OCI-LY7 (cell line): ENCODE measurements around the gene RRM1. TPM values are rescaled to one million over a fixed set of nuclear protein-coding genes. Genes with fewer than 3 reads are reported as not detected.

Experiments
- BruUV-seq: library from RNA; stranded (reverse); fragments of 400-500 nt; replicated peaks from 2 replicates; lab custom pipeline; 2021; lab: Mats Ljungman, UMichigan
- CTCF ChIA-PET: fragments of 300-600 bp; sonication (Branson Sonifier 250); formaldehyde crosslinking; loops from one replicate; lab custom pipeline; 2022; ENCODE audit warnings: antibody characterized with exemption; ENCODE audit not compliant: unreplicated experiment; lab: Charles Lee
- POLR2A ChIA-PET: fragments of 300-600 bp; sonication (Branson Sonifier 250); formaldehyde crosslinking; loops from one replicate; lab custom pipeline; 2022; ENCODE audit warnings: antibody characterized with exemption; lab: Charles Lee
- DNase-seq: peaks from one replicate; pipeline ENCODE4 v3.0.0-alpha.2; 2015; ENCODE audit warnings: low spot score
- H2AFZ ChIP-seq: fragments of 200-600 bp; sonication (generic), shearing (Covaris generic); 2 replicates; pipeline ENCODE4 v1.6.1; 2014; ENCODE audit warnings: mild to moderate bottlenecking, antibody characterized with exemption, low read length, moderate library complexity
- H3K27ac ChIP-seq: fragments of 200-600 bp; sonication (generic); 2 replicates; pipeline ENCODE4 v1.5.1; 2014; ENCODE audit warnings: mixed run types, low read depth, mild to moderate bottlenecking, moderate library complexity, low read length, inconsistent platforms; ENCODE audit not compliant: poor library complexity, severe bottlenecking
- H3K36me3 ChIP-seq: fragments of 200-600 bp; sonication (generic); 2 replicates; pipeline ENCODE4 v1.6.1; 2014; ENCODE audit warnings: mild to moderate bottlenecking, antibody characterized with exemption, low read length, moderate library complexity, mixed read lengths; ENCODE audit not compliant: insufficient read depth
- H3K4me1 ChIP-seq: fragments of 200-600 bp; sonication (generic); 2 replicates; pipeline ENCODE4 v1.5.1; 2014; ENCODE audit warnings: mild to moderate bottlenecking, low read length; ENCODE audit not compliant: insufficient read depth, poor library complexity, severe bottlenecking
- H3K4me2 ChIP-seq: fragments of 200-600 bp; sonication (generic); 2 replicates; pipeline ENCODE4 v1.6.1; 2014; ENCODE audit warnings: mild to moderate bottlenecking, low read length
- H3K4me3 ChIP-seq: fragments of 200-600 bp; sonication (generic); 2 replicates; pipeline ENCODE4 v1.5.1; 2014; ENCODE audit warnings: mild to moderate bottlenecking, low read depth, low read length; ENCODE audit not compliant: poor library complexity, severe bottlenecking
- H3K79me2 ChIP-seq: fragments of 200-600 bp; sonication (generic); 2 replicates; pipeline ENCODE4 v1.6.1; 2016; ENCODE audit warnings: low read depth, mild to moderate bottlenecking, low read length, moderate library complexity, mixed read lengths; ENCODE audit not compliant: insufficient read depth
- H3K9me2 ChIP-seq: fragments of 200-600 bp; sonication (generic); 2 replicates; pipeline ENCODE4 v1.6.1; 2016; ENCODE audit warnings: mild to moderate bottlenecking, low read length, mixed read lengths; ENCODE audit not compliant: insufficient read depth
- H3K9me3 ChIP-seq: fragments of 200-600 bp; sonication (generic); 2 replicates; pipeline ENCODE4 v1.6.1; 2014; ENCODE audit warnings: mild to moderate bottlenecking, mixed run types, low read length, mixed read lengths
- H4K20me1 ChIP-seq: fragments of 200-600 bp; sonication (generic); 2 replicates; pipeline ENCODE4 v1.6.1; 2014; ENCODE audit warnings: mild to moderate bottlenecking, antibody characterized with exemption, low read length, moderate library complexity, mixed read lengths; ENCODE audit not compliant: insufficient read depth
- CTCF ChIP-seq: fragments of 200-600 bp; sonication (generic); conservative IDR thresholded peaks from 2 replicates; pipeline ENCODE4 v1.5.1; 2014; ENCODE audit warnings: mild to moderate bottlenecking, antibody characterized with exemption, low read length, moderate library complexity, mixed read lengths
- EZH2phosphoT487 ChIP-seq: fragments of 200-600 bp; sonication (generic); IDR thresholded peaks from 2 replicates; pipeline ENCODE4 v1.6.1; 2018; ENCODE audit warnings: low read depth, borderline replicate concordance, mild to moderate bottlenecking, mixed run types, antibody characterized with exemption, low read length, moderate library complexity, mixed read lengths
- intact Hi-C: fragments of 100-400 bp; cut with micrococcal nuclease; formaldehyde crosslinking; loops from one replicate; pipeline ENCODE4 v1.10.0; 2022; ENCODE audit not compliant: unreplicated experiment
- total RNA-seq, 2 experiments: library from RNA; depleted of rRNA in 1 of 2; stranded (reverse); fragments of >200 nt in 1 of 2; shearing (Covaris generic) in 1 of 2; gene quantifications; 2 replicates each; pipeline ENCODE4 v1.2.3, GENCODE V29; 2014 to 2022

The RRM1 gene
- total RNA-seq, 2 experiments from 2014 or later: 123 to 162 TPM

DNA sequence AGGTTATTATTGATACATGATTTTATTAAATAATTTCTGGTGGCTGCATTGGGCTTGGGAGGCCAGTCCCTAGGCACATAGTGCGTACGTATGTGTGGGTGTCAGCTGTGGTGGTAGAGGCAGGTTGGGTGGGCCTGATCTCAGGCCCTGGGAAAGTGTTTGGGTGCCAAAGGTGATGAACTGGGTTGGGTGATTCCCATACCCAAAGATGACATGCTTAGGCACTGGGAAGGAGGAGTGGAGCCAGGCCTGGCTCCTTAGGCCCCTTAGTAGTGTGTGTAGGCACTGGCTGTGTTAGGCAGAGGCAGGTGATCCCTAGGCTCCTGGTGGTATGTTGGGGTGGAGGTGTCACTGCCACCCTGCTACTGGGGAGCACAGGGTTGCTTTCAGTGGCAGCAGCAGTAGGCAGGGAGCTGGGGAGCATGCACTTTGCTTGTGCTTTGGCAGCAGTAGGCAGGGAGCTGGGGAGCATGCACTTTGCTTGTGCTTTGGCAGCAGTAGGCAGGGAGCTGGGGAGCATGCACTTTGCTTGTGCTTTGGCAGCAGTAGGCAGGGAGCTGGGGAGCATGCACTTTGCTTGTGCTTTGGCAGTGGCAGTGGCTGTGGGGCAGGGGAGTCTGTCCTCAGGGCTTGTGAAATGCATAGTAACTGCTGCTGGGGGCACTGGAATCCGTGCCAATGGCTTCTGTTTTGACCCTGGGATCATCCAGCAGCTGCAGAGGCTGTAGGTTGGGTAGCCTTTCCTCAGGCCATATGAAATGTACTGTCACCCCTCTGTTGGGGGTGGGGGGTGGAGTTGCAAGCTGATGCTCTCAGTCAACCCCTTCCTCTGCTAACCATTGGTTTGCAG lies 84.4 kb downstream of the RRM1 start:
- CTCF ChIA-PET: no interaction called here
- no TSS peak for BruUV-seq

GRCh38 chr11:4180441-4181183 lies 86.0 kb downstream of the RRM1 start:
- TF ChIP-seq EZH2phosphoT487: no peak
- TF ChIP-seq CTCF: no peak
- Histone ChIP-seq H3K4me1 (no peaks in the 10 kb centered on the region), H3K9me3 (no peaks in the 10 kb centered on the region), H3K36me3 (no peaks in the 10 kb centered on the region), H3K9me2 (no peaks in the 10 kb centered on the region), H3K4me3 (no peak overlapping the region), H3K79me2 (no peaks in the 10 kb centered on the region), H3K27ac (no peak overlapping the region), H3K4me2 (no peak overlapping the region), H4K20me1 (no peaks in the 10 kb centered on the region), H2AFZ (no peak overlapping the region)
- intact Hi-C loops: no loop called here
- CTCF ChIA-PET: no interaction called here
- no peak for DNase-seq
- BruUV-seq: no TSS peak
- POLR2A ChIA-PET: interaction anchor here (1.0 kb wide), 1 partner anchor 16 kb away, joined by 3 read pairs; no protein-coding TSS in a partner anchor

More for the DNA sequence above, 84.4 kb downstream of the RRM1 start:
- Histone ChIP-seq H3K9me2 (no peaks in the 10 kb centered on the region), H4K20me1 (no peaks in the 10 kb centered on the region), H2AFZ (no peak overlapping the region), H3K4me2 (no peak overlapping the region), H3K36me3 (no peaks in the 10 kb centered on the region), H3K4me3 (no peak overlapping the region), H3K9me3 (no peaks in the 10 kb centered on the region), H3K79me2 (no peaks in the 10 kb centered on the region), H3K27ac (no peak overlapping the region), H3K4me1 (no peaks in the 10 kb centered on the region)
- POLR2A ChIA-PET: no interaction called here
- intact Hi-C loops: no loop called here
- no peak for DNase-seq
- TF ChIP-seq EZH2phosphoT487 (no peak), CTCF (no peak)
